K562 (cell line): Measurements from ENCODE around the gene NAGLU. TPM values are rescaled to one million over a fixed set of nuclear protein-coding genes. Genes with fewer than 3 reads are reported as not detected.

ENCODE experiments used
- BRF2 ChIP-seq: IDR thresholded peaks from 3 replicates; pipeline ENCODE4 v1.6.1; 2011; ENCODE audit warnings: borderline replicate concordance, mild to moderate bottlenecking; ENCODE audit not compliant: insufficient read length, insufficient read depth
- CCNT2 ChIP-seq: IDR thresholded peaks from 2 replicates; pipeline ENCODE4 v1.6.1; 2011; ENCODE audit warnings: borderline replicate concordance, low read depth, mild to moderate bottlenecking, moderate library complexity, mixed read lengths, low read length; ENCODE audit not compliant: insufficient read length; ENCODE audit errors: extremely low read depth
- EP300 ChIP-seq: IDR thresholded peaks from 2 replicates; pipeline ENCODE4 v1.6.1; 2012; ENCODE audit warnings: low read length, improper control_type of control experiment
- HNRNPLL ChIP-seq: fragments of 200-400 bp; formaldehyde crosslinking; IDR thresholded peaks from 2 replicates; pipeline ENCODE4 v1.6.1; 2017; ENCODE audit warnings: low read length, low read depth, mild to moderate bottlenecking; ENCODE audit not compliant: poor library complexity, severe bottlenecking
- KAT2B ChIP-seq: IDR thresholded peaks from one replicate; pipeline ENCODE4 v1.6.1; 2012; ENCODE audit warnings: low read depth, mild to moderate bottlenecking, control low read depth, inconsistent platforms, low read length, moderate library complexity
- LCOR ChIP-seq: sonication (generic); formaldehyde crosslinking; IDR thresholded peaks from 2 replicates; pipeline ENCODE4 v1.8.0; 2022; ENCODE audit warnings: mild to moderate bottlenecking, missing genetic modification reagents
- NBN ChIP-seq: fragments of 450-650 bp; IDR thresholded peaks from 2 replicates; pipeline ENCODE4 v1.6.1; 2016; ENCODE audit warnings: low read depth, mild to moderate bottlenecking
- PCBP2 ChIP-seq: fragments of 200-400 bp; formaldehyde crosslinking; IDR thresholded peaks from 2 replicates; pipeline ENCODE4 v1.6.1; 2018; ENCODE audit warnings: low read length, low read depth, mild to moderate bottlenecking, moderate library complexity; ENCODE audit not compliant: poor library complexity, severe bottlenecking
- SMARCB1 ChIP-seq: IDR thresholded peaks from 2 replicates; pipeline ENCODE4 v1.6.1; 2011; ENCODE audit warnings: improper control_type of control experiment, low read depth; ENCODE audit not compliant: insufficient read length
- TAL1 ChIP-seq: fragments of 450-650 bp; IDR thresholded peaks from 2 replicates; pipeline ENCODE4 v1.6.1; 2016; ENCODE audit warnings: mild to moderate bottlenecking
- TCFL5 ChIP-seq: fragments of 250-450 bp; sonication (Bioruptor Pico); conservative IDR thresholded peaks from 2 replicates; pipeline ENCODE4 v1.6.1; 2021; ENCODE audit warnings: mild to moderate bottlenecking, moderate library complexity, matching md5 sums
- ZFX ChIP-seq: sonication (generic); formaldehyde crosslinking; IDR thresholded peaks from 2 replicates; pipeline ENCODE4 v1.8.0; 2022; ENCODE audit warnings: mild to moderate bottlenecking, missing genetic modification reagents, moderate library complexity
- ZNF518B ChIP-seq: fragments of 250-450 bp; sonication (Bioruptor Pico); IDR thresholded peaks from 2 replicates; pipeline ENCODE4 v1.5.0; 2021; ENCODE audit warnings: mild to moderate bottlenecking, moderate library complexity
- ZNF699 ChIP-seq: fragments of 250-450 bp; sonication (Bioruptor Pico); IDR thresholded peaks from 2 replicates; pipeline ENCODE4 v1.8.0; 2021; ENCODE audit warnings: mild to moderate bottlenecking, moderate library complexity; ENCODE audit not compliant: insufficient replicate concordance
- polyA plus RNA-seq, 8 experiments: library from polyadenylated mRNA; depleted of rRNA in 4 of 8; stranded (reverse) in 5 of 8; unstranded in 3 of 8; fragments of >200 nt; fragmentation: Nextera tagmentation in 2 of 8; fragmentation: Illumina TruSeq in 1 of 8; extraction: Ambion mirVana in 2 of 8; extraction: Trizol in 1 of 8; gene quantifications; 2 replicates each; pipeline versions ENCODE4 v1.2.1 to v1.2.3, GENCODE V29; 2011 to 2014; ENCODE audit warnings: inconsistent platforms in 1 of 8, missing spikeins in 1 of 8
- total RNA-seq, 7 experiments: library from RNA; depleted of rRNA in 6 of 7; stranded (reverse); fragments of >200 nt in 6 of 7; fragmentation: Illumina TruSeq in 2 of 7; extraction: Trizol in 2 of 7; gene quantifications; 2 replicates each; pipeline versions ENCODE4 v1.2.1 to v1.2.3, GENCODE V29; 2011 to 2021; ENCODE audit warnings: low replicate concordance in 1 of 7

Gene NAGLU
- total and polyA plus RNA-seq, 9 of the 15 experiments (the other 6 are each of a cell fraction or from before 2014, with no cell fraction given): 0.04 to 21.5 (median 8.5) TPM

- no peak for TF ChIP-seq BRF2
- TF ChIP-seq ZNF699 (CRISPR knock-in tag): no peak
- no peak for TF ChIP-seq NBN
- TF ChIP-seq KAT2B: no peak
- no peak for TF ChIP-seq ZNF518B (CRISPR knock-in tag)
- 0 out of 2 replicates have a peak, but pooled peaks have one; percentile 18 for TF ChIP-seq ZFX (CRISPR knock-in tag)
- peak; percentile 74 for TF ChIP-seq SMARCB1
- no peak for TF ChIP-seq TCFL5 (CRISPR knock-in tag)
- peak; percentile 55; the same call in 1 of the 2 replicates for TF ChIP-seq TAL1
- peak; percentile 68 for TF ChIP-seq EP300
- TF ChIP-seq CCNT2: peak; percentile 80
- TF ChIP-seq HNRNPLL: peak; percentile 43
- TF ChIP-seq PCBP2: no peak
- no peak for TF ChIP-seq LCOR (CRISPR knock-in tag)
Observed at GRCh38 chr17:42518755-42519545, 17.1 kb upstream of the NAGLU start (continued).
